ENCODE data around the gene AJAP1. TPM values are rescaled to one million over a fixed set of nuclear protein-coding genes. Genes with fewer than 3 reads are reported as not detected.

AJAP1 gene
- total and polyA plus RNA-seq, 2 donors: 0.98 to 1.2 TPM

DNA sequence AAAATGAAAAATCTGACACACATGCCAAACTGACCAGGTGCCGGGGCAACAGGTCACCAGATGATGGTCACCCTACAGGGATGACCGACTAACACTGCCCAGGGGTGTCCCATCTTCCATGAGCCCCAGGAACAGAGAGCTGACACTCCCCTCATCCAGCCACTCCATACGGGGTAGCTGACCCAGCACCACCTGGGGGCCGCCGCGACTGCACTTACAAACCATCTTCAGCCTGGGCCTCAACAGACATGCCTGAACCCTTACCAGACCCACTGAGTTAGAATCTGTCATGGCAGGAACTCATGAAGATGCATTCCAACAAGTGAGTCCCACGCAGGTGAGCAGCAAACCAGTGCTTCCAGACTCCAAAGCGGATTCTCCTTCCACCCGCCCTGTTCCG, 31.6 kb upstream of the AJAP1 start:
- H3K4me1 ChIP-seq (ENCODE audit: insufficient read depth): no peaks in the 10 kb centered on the region
- no peaks in the 10 kb centered on the region for H3K36me3 ChIP-seq (ENCODE audit: insufficient read depth)
- no peak overlapping the region for H3K27ac ChIP-seq (ENCODE audit: low read depth)
- no peak for DNase-seq (ENCODE audit: extremely low spot score)
- no peak overlapping the region for H3K4me3 ChIP-seq (ENCODE audit: low read depth, low read length)
- 90% methylated on average over 10 of the region's 10 CpGs for WGBS

DNA sequence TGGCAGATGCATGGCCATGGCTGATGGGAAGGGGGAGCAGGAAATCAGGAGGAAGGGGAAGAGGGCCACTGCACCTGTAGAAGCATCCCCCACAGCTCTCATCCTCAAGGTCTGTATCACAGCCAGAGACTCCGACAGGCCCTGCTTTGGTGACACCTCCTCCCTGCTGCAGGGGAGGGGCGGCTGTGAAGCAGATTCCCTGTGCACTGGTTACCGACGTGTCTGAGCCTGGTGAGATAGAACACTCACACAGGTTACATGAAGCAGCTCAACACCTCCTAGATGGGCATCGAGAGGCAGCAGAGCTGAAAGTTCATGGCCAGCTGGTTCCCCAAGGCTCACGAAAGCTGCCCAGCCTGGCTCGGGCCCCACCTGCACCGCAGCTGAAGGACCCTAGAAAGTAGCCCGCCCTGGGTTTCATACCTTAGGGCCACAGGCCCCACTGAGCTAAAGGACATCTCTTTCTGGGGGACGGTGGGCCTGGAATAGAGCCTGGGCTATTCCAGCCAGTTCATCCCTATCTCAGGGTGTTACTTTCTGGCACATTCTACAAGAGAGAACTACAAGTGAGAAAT, 30.2 kb upstream of the AJAP1 start:
- Histone ChIP-seq H3K36me3 (ENCODE audit: insufficient read depth) (no peaks in the 10 kb centered on the region), H3K4me3 (ENCODE audit: low read depth, low read length) (no peak overlapping the region), H3K27ac (ENCODE audit: low read depth) (no peak overlapping the region), H3K4me1 (ENCODE audit: insufficient read depth) (no peaks in the 10 kb centered on the region)
- 78% methylated on average over 10 of the region's 10 CpGs for WGBS
- DNase-seq (ENCODE audit: extremely low spot score): no peak

DNA sequence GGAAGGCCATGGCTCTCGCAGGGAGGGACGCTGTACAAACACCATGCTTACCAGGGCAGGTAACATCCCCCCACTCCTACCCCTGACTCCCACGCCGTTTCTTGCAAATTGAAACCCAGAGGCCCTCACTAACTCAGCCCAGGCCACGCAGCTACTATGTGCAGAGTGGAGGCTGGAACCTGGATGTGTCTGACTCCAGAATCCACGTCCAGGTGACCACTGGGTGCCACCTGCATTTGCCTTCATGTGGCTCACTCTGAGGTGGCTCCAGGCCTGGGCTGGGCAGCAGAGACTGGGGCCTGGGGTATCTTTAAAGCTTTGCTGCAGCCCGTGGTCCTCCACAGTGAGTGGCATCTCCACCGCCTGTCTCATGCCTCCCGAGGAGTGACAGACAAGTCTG, 29.6 kb upstream of the AJAP1 start:
- Histone ChIP-seq H3K27ac (ENCODE audit: low read depth) (no peak overlapping the region), H3K4me1 (ENCODE audit: insufficient read depth) (no peaks in the 10 kb centered on the region), H3K36me3 (ENCODE audit: insufficient read depth) (no peaks in the 10 kb centered on the region), H3K4me3 (ENCODE audit: low read depth, low read length) (no peak overlapping the region)
- DNase-seq (ENCODE audit: extremely low spot score): no peak
- WGBS: 84% methylated on average over 9 of the region's 9 CpGs

DNA sequence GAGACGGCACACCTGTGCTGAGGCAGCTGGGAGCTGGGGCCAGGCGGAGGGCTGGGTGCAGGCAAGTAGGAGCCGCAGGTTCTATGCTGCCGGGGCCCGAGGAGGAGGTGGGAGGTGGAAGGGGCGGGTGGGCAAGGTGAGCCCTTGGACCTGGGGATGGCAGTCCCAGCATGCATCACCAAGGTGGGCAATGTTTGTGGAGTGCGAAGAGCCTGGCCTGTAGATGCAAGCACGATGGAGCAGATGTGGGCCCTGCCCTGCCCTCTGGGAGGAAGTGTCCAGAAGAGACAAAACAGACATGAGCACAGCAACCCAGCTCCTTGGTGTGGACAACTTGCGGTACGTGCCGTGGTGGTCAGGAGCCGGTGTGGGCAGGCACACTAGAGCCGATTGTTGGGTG, 28.3 kb upstream of the AJAP1 start:
- 86% methylated on average over 13 of the region's 13 CpGs for WGBS
- Histone ChIP-seq H3K4me3 (ENCODE audit: low read depth, low read length) (no peak overlapping the region), H3K36me3 (ENCODE audit: insufficient read depth) (no peaks in the 10 kb centered on the region), H3K4me1 (ENCODE audit: insufficient read depth) (no peaks in the 10 kb centered on the region), H3K27ac (ENCODE audit: low read depth) (no peak overlapping the region)
- no peak for DNase-seq (ENCODE audit: extremely low spot score)

DNA sequence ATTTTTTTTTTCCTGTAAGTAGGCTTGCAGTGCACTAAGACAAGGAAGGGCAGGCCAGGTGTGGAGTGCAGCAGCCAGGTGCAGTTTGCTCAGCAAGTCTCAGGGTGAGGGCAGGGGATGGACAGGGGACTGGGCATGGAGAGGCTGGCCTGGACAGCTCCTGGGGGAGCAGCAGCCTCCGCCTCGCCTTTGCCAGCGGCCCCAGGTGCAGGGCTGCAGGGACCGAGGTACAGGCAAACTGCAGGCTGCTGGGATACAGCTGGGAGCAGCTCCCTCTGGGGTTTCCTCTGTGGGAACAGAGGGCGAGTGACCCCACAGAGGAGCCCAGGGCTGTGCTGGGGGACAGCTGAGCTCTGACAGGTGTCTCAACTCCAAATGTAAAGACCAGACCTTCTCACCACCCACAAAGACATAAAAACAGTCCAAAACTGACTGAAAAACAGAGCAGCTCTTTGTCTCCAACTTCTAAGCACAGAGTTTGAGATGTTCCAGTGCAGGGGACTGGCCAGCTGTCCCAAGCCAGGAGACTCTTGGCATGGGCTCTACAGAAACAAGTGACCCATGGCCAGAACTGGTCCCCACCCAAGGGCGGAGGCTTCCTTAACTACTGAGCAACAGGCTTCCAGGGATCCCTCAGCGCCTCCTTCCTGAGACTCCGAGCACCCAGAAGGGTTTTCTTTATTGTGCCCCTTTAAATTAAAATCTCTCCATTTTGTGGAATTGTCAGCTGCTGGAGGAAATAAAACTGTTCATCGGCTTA, 27.7 kb upstream of the AJAP1 start:
- Histone ChIP-seq H3K27ac (ENCODE audit: low read depth) (no peak overlapping the region), H3K36me3 (ENCODE audit: insufficient read depth) (no peaks in the 10 kb centered on the region), H3K4me3 (ENCODE audit: low read depth, low read length) (no peak overlapping the region), H3K4me1 (ENCODE audit: insufficient read depth) (no peaks in the 10 kb centered on the region)
- DNase-seq (ENCODE audit: extremely low spot score): no peak
- WGBS: 71% methylated on average over 9 of the region's 9 CpGs

DNA sequence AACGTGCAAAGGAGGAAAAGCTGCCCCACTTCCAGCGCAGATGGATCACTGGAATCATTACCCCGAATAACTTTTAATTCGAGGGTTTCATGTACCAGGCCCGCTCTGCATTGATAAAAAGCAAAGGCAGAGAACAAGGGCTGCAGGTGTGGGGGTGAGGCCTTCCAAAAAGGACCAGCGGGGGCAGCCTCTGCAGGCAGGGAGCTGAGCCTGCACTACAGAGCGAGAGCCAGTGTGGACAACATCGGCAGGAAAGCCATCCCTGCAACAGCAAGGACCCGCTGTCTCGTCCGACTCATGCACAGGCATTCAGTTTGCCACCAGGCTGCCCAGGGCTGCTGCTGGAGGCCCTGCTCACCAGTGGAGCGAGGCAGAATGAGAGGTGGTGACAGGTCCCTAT, 27.1 kb upstream of the AJAP1 start:
- Histone ChIP-seq H3K27ac (ENCODE audit: low read depth) (no peak overlapping the region), H3K4me1 (ENCODE audit: insufficient read depth) (no peaks in the 10 kb centered on the region), H3K36me3 (ENCODE audit: insufficient read depth) (no peaks in the 10 kb centered on the region), H3K4me3 (ENCODE audit: low read depth, low read length) (no peak overlapping the region)
- DNase-seq (ENCODE audit: extremely low spot score): no peak
- WGBS: 72% methylated on average over 12 of the region's 12 CpGs

DNA sequence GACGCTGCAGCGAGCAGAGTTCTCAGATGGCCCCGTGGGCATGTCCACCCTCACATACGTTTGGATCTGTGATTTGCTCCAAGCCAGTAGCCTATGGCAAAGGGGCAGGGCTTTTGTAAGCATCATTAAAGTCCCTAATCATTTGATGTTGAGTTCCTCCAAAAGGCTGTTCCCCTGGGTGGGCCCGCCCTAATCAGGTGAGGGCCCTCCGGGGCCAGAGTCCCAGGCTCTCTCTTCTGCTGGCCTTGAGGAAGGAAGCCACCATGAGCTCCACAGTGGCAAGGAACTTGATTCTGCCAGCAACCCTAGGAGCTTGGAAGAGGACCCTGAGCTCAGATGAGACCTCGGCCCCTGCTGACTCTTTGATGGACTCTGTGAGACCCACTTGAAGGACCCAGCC, 25.4 kb upstream of the AJAP1 start:
- no peaks in the 10 kb centered on the region for H3K4me1 ChIP-seq (ENCODE audit: insufficient read depth)
- DNase-seq (ENCODE audit: extremely low spot score): no peak
- WGBS: 85% methylated on average over 7 of the region's 7 CpGs

DNA sequence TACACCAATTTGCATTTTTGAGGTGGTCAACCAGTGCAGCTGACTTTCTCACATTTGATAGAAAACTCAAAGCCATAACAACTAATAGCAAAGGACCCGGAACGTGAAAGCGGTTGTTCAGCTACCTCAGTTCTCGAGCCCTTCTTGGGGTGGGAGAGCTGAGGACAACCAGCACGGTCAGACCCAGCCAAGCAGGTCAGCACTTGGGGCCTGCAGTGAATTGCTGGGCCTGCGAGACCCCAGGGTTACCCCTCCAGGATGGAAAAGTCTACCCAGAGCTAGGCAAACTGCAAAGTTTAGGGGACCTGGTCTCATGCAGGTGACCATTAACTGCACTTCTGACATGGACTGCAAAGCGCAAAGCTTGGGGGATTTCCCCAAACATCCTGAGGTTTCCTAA, 23.8 kb upstream of the AJAP1 start:
- H3K4me3 ChIP-seq (ENCODE audit: low read depth, low read length): no peak overlapping the region
- 77% methylated on average over 7 of the region's 7 CpGs for WGBS
- H3K36me3 ChIP-seq (ENCODE audit: insufficient read depth): no peaks in the 10 kb centered on the region
- H3K27ac ChIP-seq (ENCODE audit: low read depth): no peak overlapping the region
- DNase-seq (ENCODE audit: extremely low spot score): no peak
- no peaks in the 10 kb centered on the region for H3K4me1 ChIP-seq (ENCODE audit: insufficient read depth)

More for the DNA sequence above, 25.4 kb upstream of the AJAP1 start:
- no peak overlapping the region for H3K4me3 ChIP-seq (ENCODE audit: low read depth, low read length)
- H3K27ac ChIP-seq (ENCODE audit: low read depth): no peak overlapping the region
- H3K36me3 ChIP-seq (ENCODE audit: insufficient read depth): no peaks in the 10 kb centered on the region

DNA sequence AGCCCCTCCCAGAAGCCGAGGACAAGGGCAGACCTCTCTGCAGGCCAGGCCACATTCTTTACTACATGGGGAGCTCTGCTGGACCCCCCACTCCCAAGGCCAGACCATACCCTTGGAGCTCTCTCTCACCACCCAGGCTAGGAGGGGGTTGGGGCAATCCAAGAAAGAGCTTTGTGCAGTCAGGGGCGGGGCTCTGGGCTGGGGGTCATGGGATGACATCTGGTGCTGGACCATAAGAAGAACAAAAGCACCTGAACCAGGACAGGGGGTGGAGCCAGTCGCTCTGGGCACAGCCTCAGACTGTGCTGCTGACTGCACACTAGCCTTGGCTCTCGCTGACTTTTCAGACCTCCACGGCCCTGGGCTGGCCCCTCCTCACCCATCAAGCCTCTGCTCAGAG, 23.1 kb upstream of the AJAP1 start:
- H3K36me3 ChIP-seq (ENCODE audit: insufficient read depth): no peaks in the 10 kb centered on the region
- H3K27ac ChIP-seq (ENCODE audit: low read depth): no peak overlapping the region
- H3K4me3 ChIP-seq (ENCODE audit: low read depth, low read length): no peak overlapping the region
- WGBS: 84% methylated on average over 5 of the region's 5 CpGs
- H3K4me1 ChIP-seq (ENCODE audit: insufficient read depth): no peaks in the 10 kb centered on the region
- DNase-seq (ENCODE audit: extremely low spot score): no peak

DNA sequence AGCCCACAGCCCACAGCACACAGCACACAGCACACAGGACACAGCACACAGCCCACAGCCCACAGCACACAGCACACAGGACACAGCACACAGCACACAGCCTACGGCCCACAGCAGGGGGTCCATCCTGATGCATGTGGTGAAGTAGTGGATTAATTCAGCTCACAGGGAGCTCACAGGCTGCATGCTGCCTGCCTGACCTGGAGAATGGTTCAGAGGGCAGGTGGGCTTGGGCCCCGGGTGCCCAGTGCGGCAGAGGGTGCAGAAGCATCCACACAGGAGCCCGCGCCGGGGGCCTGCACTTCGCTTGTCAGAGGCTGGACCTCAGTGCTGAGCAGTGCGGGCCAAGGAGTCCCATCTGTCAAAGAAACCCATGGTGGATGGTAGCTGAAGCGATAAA, 21.1 kb upstream of the AJAP1 start:
- no peak for DNase-seq (ENCODE audit: extremely low spot score)
- Histone ChIP-seq H3K4me3 (ENCODE audit: low read depth, low read length) (no peak overlapping the region), H3K27ac (ENCODE audit: low read depth) (no peak overlapping the region), H3K36me3 (ENCODE audit: insufficient read depth) (no peaks in the 10 kb centered on the region), H3K4me1 (ENCODE audit: insufficient read depth) (no peaks in the 10 kb centered on the region)
- WGBS: 82% methylated on average over 9 of the region's 9 CpGs

DNA sequence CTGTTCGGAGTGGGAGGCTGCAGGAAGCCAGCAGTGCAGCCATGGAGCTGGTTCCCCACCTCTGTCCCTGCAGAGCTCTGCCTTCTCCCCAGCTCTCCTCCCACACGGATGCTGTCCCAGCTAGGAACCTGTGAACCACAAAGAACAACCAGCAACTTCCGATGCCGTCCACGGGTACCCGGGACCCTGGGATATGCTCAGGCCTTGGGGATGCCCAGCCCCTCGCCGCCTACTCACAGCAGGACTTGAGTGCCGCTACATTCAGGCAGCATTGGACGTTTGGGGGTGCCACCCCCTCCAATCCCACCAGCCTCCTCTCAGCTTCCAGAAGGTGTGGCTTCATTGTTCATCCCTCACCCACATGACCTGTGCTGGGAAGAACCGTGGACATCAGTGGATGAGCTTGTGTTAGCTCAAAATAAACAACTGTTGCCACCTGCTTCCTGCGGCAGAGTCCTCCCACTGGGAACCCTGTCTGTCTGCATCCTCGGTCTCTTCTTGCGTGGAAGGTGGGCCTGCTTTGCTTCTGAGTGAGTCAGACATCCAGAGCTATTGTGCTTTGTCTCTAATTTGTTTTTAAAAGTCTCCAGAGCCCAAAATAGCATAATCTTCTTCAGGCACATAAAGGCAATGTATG, 20.1 kb upstream of the AJAP1 start:
- no peak for DNase-seq (ENCODE audit: extremely low spot score)
- H3K4me3 ChIP-seq (ENCODE audit: low read depth, low read length): no peak overlapping the region
- no peak overlapping the region for H3K27ac ChIP-seq (ENCODE audit: low read depth)
- no peaks in the 10 kb centered on the region for H3K4me1 ChIP-seq (ENCODE audit: insufficient read depth)
- WGBS: 68% methylated on average over 14 of the region's 14 CpGs
- no peaks in the 10 kb centered on the region for H3K36me3 ChIP-seq (ENCODE audit: insufficient read depth)

DNA sequence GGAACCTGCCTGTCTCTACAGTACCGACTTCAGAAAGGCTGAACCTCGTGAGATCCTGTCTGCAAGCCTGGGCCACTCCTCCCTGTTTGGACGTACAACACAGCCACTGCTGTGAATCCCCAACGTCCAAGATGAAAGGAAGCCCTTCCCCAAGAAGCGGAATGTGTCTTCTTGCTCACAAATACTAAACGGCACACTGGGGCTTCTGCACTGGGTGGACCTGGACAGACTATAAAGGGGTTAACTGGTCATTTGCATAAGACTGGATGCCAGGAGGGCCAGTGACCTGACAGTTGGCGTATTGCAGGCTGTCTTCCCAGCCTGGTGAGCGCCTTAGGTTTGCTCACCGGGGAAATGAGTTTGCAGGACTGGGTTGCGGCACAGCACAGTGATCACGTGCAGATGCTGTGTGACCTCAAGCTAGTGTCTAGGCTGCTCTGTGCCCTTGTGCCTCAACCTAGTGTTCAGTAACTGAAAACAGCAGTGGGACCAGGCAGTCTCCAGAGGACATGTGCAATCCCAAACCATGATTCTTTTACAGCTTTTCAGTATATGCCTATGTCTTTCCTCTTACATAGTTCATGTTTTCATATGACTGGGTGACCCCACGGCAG, 19.5 kb upstream of the AJAP1 start:
- Histone ChIP-seq H3K4me1 (ENCODE audit: insufficient read depth) (no peaks in the 10 kb centered on the region), H3K4me3 (ENCODE audit: low read depth, low read length) (no peak overlapping the region), H3K27ac (ENCODE audit: low read depth) (no peak overlapping the region), H3K36me3 (ENCODE audit: insufficient read depth) (no peaks in the 10 kb centered on the region)
- WGBS: 56% methylated on average over 12 of the region's 12 CpGs
- DNase-seq (ENCODE audit: extremely low spot score): no peak

DNA sequence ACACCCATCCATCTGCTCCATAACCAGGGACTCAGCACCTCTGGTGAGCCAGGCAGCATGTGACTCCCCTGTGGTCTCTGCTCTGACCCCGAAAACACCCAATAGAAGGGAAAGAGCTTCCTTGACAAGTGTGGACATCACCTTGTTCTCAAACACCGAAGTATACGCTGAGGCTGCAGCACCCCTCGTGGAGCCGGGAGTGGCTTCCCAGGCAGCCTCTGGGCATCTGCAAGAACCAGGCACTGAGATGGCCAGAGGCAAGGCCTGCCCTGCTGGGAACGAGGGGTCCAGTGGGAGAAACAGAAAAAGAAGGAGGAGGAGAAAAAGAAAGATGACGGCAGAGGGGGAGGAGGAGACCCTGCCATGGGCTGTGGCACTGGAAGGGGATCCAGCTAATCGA, 18.2 kb upstream of the AJAP1 start:
- Histone ChIP-seq H3K4me1 (ENCODE audit: insufficient read depth) (no peaks in the 10 kb centered on the region), H3K27ac (ENCODE audit: low read depth) (no peak overlapping the region), H3K4me3 (ENCODE audit: low read depth, low read length) (no peak overlapping the region), H3K36me3 (ENCODE audit: insufficient read depth) (no peaks in the 10 kb centered on the region)
- no peak for DNase-seq (ENCODE audit: extremely low spot score)
- WGBS: 83% methylated on average over 8 of the region's 8 CpGs

Measured in urinary bladder (tissue), 4 donors.